Gastroesophageal sphincter (tissue), 3 donors: Measurements from ENCODE around the gene HIF1A.

Source experiments
- CTCF ChIP-seq, 4 experiments: fragments of 200-600 bp in 2 of 4; fragments of 450-650 bp in 2 of 4; sonication (generic) in 1 of 4; IDR thresholded peaks; one replicate each; pipeline ENCODE4 v1.5.1; 2017 to 2019; ENCODE audit warnings: antibody characterized with exemption in 4 of 4, mild to moderate bottlenecking in 2 of 4, moderate library complexity in 2 of 4
- EP300 ChIP-seq: sonication (generic); formaldehyde crosslinking; IDR thresholded peaks from one replicate; pipeline ENCODE4 v1.6.1; 2017; ENCODE audit warnings: antibody characterized with exemption, mild to moderate bottlenecking
- POLR2A ChIP-seq, 2 donors: fragments of 450-650 bp; IDR thresholded peaks; one replicate each; pipeline ENCODE4 v1.6.1; 2017; ENCODE audit warnings: antibody characterized with exemption in 2 of 2, mild to moderate bottlenecking in 2 of 2, moderate library complexity in 1 of 2
- POLR2AphosphoS5 ChIP-seq: sonication (generic); formaldehyde crosslinking; IDR thresholded peaks from one replicate; pipeline ENCODE4 v1.6.1; 2017; ENCODE audit warnings: antibody characterized with exemption

DNA sequence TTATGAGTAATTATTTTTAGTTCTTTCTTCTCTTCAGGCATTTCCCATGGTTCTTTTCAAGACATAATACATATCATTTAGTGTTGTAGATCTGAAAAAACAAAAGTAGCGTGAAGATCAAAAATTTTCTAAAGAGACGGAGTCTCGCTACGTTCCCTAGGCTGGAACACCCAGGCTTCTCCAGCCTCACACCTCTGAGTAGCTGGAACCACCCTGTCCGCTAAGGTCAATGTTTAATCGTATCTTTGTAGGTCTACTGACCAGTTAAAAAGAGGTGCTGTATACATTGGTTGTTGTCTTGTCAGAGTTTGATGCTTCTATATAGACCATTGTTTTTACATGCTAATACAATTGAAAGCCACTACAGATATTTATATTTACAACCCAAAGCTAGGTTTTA is 1.3 kb upstream of the HIF1A start:
- TF ChIP-seq CTCF (IDR thresholded peaks at IDR 0.05) (no peak), POLR2AphosphoS5 (no peak), POLR2A (IDR thresholded peaks at IDR 0.05) (no peak), EP300 (no peak)
